Mesenteric fat pad (tissue), 1 donor: ENCODE measurements around the gene TMEM266. TPM values are rescaled to one million over a fixed set of nuclear protein-coding genes. Genes with fewer than 3 reads are reported as not detected.

ENCODE experiments used
- DNase-seq: peaks from one replicate; pipeline ENCODE4 v3.0.0-alpha.2; 2020; ENCODE audit warnings: low spot score
- total RNA-seq: library from RNA; stranded (reverse); fragmentation: NEBNext Ultra II Directional; extraction: Animal tissue kit (Norgen Biotek cat#: 25700); gene quantifications from one replicate; pipeline ENCODE4 v1.2.1, GENCODE V29; 2021
- donor health status: DM: yes; HTN: yes; CAD: no.

Gene TMEM266
- total RNA-seq, 1 donor from 2014 or later, result 0.19 TPM

- DNase-seq, result peak; percentile 82
These were observed 140.3 kb downstream of the TMEM266 start for GRCh38 chr15:76200083-76200465.

GRCh38 chr15:76200641-76201105 is 140.9 kb downstream of the TMEM266 start:
- peak; percentile 64 for DNase-seq

GRCh38 chr15:76201536-76202255 is 141.9 kb downstream of the TMEM266 start:
- DNase-seq, result peak; percentile 71

GRCh38 chr15:76203346-76204108 is 143.7 kb downstream of the TMEM266 start:
- DNase-seq, result peak; percentile 84

- peak; percentile 43 for DNase-seq
These were observed 144.5 kb downstream of the TMEM266 start for GRCh38 chr15:76204109-76204845.

GRCh38 chr15:76204916-76205460 is 145.2 kb downstream of the TMEM266 start:
- peak; percentile 68 for DNase-seq

- peak; percentile 90 for DNase-seq
These were observed 146.7 kb downstream of the TMEM266 start for GRCh38 chr15:76206325-76206976.

GRCh38 chr15:76208084-76208785 is 148.4 kb downstream of the TMEM266 start:
- DNase-seq, result no peak

- DNase-seq, result no peak
These were observed 149.1 kb downstream of the TMEM266 start for GRCh38 chr15:76208786-76209424.

GRCh38 chr15:76209523-76209922 is 149.7 kb downstream of the TMEM266 start:
- DNase-seq, result no peak

GRCh38 chr15:76209942-76210341 is 150.2 kb downstream of the TMEM266 start:
- DNase-seq, result no peak

GRCh38 chr15:76215634-76216033 is 155.8 kb downstream of the TMEM266 start:
- no peak for DNase-seq

GRCh38 chr15:76217029-76217881 is 157.5 kb downstream of the TMEM266 start:
- DNase-seq, result no peak

GRCh38 chr15:76217882-76218217 is 158.1 kb downstream of the TMEM266 start:
- no peak for DNase-seq

- DNase-seq, result no peak
These were observed 161.4 kb downstream of the TMEM266 start for GRCh38 chr15:76221085-76221767.

- no peak for DNase-seq
These were observed 162.4 kb downstream of the TMEM266 start for GRCh38 chr15:76222159-76222558.

- no peak for DNase-seq
These were observed 163.7 kb downstream of the TMEM266 start for GRCh38 chr15:76223521-76223920.

GRCh38 chr15:76229266-76229665 is 169.5 kb downstream of the TMEM266 start:
- no peak for DNase-seq
